HG03520 (cell line): ENCODE results near the gene SYNGAP1.

Experiments used
- ATAC-seq: cut with Tn5 transposase; IDR thresholded peaks from one replicate; pipeline ENCODE4 v1.9.1; 2021; ENCODE audit warnings: mild to moderate bottlenecking, moderate library complexity; ENCODE audit not compliant: unreplicated experiment

Gene SYNGAP1

GRCh38 chr6:33420491-33421343, 852 bp downstream of the SYNGAP1 start:
- ATAC-seq = no peak

GRCh38 chr6:33421344-33421643, 1.4 kb downstream of the SYNGAP1 start:
- ATAC-seq = no peak

GRCh38 chr6:33423777-33424176, 3.9 kb downstream of the SYNGAP1 start:
- ATAC-seq = no peak

- no peak for ATAC-seq
Observed at GRCh38 chr6:33424855-33425667, 5.2 kb downstream of the SYNGAP1 start.

- no peak for ATAC-seq
Observed at GRCh38 chr6:33425668-33426577, 6.1 kb downstream of the SYNGAP1 start.

- ATAC-seq = no peak
Observed at GRCh38 chr6:33426590-33427511, 7.0 kb downstream of the SYNGAP1 start.

- no peak for ATAC-seq
Observed at GRCh38 chr6:33427585-33428223, 7.8 kb downstream of the SYNGAP1 start.

- no peak for ATAC-seq
Observed at GRCh38 chr6:33428224-33428965, 8.5 kb downstream of the SYNGAP1 start.

GRCh38 chr6:33428966-33429749, 9.3 kb downstream of the SYNGAP1 start:
- no peak for ATAC-seq

- no peak for ATAC-seq
Observed at GRCh38 chr6:33429750-33430052, 9.8 kb downstream of the SYNGAP1 start.

GRCh38 chr6:33430334-33430733, 10.5 kb downstream of the SYNGAP1 start:
- no peak for ATAC-seq

GRCh38 chr6:33430991-33431879, 11.4 kb downstream of the SYNGAP1 start:
- ATAC-seq = no peak

GRCh38 chr6:33431880-33432541, 12.1 kb downstream of the SYNGAP1 start:
- no peak for ATAC-seq

GRCh38 chr6:33432546-33432945, 12.7 kb downstream of the SYNGAP1 start:
- ATAC-seq = no peak

GRCh38 chr6:33433001-33433543, 13.2 kb downstream of the SYNGAP1 start:
- no peak for ATAC-seq

GRCh38 chr6:33433544-33434191, 13.8 kb downstream of the SYNGAP1 start:
- ATAC-seq = no peak
